ENCODE results near the gene SMG5. TPM values are rescaled to one million over a fixed set of nuclear protein-coding genes. Genes with fewer than 3 reads are reported as not detected.

Gene SMG5
- total RNA-seq, 1 experiment from 2014 or later, result 63.3 TPM

DNA sequence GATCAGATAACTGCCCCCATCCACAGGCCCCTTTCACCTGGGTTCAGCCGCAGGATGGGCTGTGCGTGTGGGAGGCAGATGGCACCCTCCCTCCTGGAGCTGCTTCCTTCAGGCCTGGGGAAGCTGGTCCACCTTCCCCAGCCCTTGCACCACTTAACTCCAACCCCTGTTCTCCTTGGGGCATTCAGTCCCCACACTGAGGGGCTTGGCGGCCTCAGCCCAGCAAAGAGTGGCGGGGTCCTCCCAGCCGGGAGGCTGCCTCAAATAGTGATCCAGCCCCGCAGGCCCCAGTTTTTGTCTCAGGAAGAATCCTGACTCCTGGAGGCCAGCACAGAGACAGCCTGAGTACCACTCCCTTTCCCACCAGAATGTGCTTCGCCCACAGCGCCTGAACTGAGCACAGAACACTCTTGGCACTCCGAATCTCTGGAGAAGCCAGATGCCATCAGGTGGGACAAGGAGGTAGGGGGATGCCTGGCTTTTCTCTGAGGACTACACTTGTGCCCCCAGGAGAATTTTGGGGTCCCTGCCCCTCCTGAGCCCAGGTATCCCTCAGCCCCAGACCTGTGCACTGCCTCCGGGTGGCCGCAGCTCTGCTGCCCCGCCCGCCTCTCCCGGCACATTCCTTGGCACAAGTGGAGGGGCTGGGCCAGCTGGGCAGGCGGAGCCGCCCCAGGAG, 35.7 kb downstream of the SMG5 start:
- no peaks in the 10 kb centered on the region for H3K9me2 ChIP-seq (ENCODE audit: insufficient read depth)
- H3K36me3 ChIP-seq (ENCODE audit: low read depth), result peaks cover 8% of the 10 kb centered on the region; the same call in 1 of the 2 replicates
- H3K4me3 ChIP-seq, result no peak overlapping the region
- peaks cover 21% of the 10 kb centered on the region; the same call in 1 of the 2 replicates for H3F3A ChIP-seq (ENCODE audit: insufficient read depth, low read depth)
- H4K20me1 ChIP-seq (ENCODE audit: insufficient read depth), result no peaks in the 10 kb centered on the region; the same call in 1 of the 2 replicates
- no peak overlapping the region for H3K4me2 ChIP-seq
- DNase-seq, result no peak
- BruUV-seq (replicated peaks), result no TSS peak
- no peak overlapping the region for H2AFZ ChIP-seq
- H3K27ac ChIP-seq, result no peak overlapping the region
- no peak for TF ChIP-seq EZH2 (IDR thresholded peaks at IDR 0.05; ENCODE audit: low read depth)
- TF ChIP-seq, protein P1, sequence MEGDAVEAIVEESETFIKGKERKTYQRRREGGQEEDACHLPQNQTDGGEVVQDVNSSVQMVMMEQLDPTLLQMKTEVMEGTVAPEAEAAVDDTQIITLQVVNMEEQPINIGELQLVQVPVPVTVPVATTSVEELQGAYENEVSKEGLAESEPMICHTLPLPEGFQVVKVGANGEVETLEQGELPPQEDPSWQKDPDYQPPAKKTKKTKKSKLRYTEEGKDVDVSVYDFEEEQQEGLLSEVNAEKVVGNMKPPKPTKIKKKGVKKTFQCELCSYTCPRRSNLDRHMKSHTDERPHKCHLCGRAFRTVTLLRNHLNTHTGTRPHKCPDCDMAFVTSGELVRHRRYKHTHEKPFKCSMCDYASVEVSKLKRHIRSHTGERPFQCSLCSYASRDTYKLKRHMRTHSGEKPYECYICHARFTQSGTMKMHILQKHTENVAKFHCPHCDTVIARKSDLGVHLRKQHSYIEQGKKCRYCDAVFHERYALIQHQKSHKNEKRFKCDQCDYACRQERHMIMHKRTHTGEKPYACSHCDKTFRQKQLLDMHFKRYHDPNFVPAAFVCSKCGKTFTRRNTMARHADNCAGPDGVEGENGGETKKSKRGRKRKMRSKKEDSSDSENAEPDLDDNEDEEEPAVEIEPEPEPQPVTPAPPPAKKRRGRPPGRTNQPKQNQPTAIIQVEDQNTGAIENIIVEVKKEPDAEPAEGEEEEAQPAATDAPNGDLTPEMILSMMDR (conservative IDR thresholded peaks at IDR 0.05), result no peak
- H3K27me3 ChIP-seq (ENCODE audit: insufficient read depth, low read depth), result no peaks in the 10 kb centered on the region
- H3K79me2 ChIP-seq (ENCODE audit: low read depth), result no peaks in the 10 kb centered on the region
- ChIA-PET POLR2A (ENCODE audit: unreplicated experiment) (interaction anchor here (0.6 kb wide), 1 partner anchor 53 kb away, joined by 3 read pairs; no protein-coding TSS in a partner anchor), CTCF (no interaction called here)
- H3K4me1 ChIP-seq (replicated peaks; ENCODE audit: insufficient read depth), result no peaks in the 10 kb centered on the region
- no peaks in the 10 kb centered on the region for H3K9me3 ChIP-seq (ENCODE audit: insufficient read depth, low read depth)
- intact Hi-C loops (cut with micrococcal nuclease; ENCODE audit: unreplicated experiment), result no loop called here

DNA sequence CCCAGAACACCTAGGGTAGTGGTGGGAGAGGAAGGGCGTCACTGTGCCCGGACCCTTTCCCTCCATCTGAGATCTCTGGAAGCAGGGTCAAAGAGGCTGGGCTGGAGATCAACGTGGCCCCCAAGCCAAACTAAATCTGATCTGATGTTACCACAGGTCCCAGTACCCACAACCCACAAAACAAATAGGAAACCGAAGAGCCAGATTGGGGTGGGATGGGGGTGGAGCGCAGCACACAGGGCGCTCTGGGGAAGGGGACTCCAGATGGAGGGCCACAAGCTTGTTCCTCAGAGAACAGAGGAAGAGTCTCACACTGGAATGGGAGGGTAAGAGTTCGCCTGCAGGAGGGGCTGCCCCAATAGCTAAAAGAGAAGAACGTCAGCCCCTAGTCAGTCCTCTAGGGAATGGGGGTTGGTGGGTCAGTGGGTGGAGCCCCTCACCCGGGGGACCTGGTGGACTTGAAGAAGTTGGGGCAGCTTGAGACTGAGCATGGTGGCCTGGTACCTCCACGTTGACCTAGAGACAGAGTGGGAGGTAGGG, 36.3 kb downstream of the SMG5 start:
- Histone ChIP-seq H4K20me1 (ENCODE audit: insufficient read depth) (no peaks in the 10 kb centered on the region; the same call in 1 of the 2 replicates), H3K36me3 (ENCODE audit: low read depth) (peaks cover 6% of the 10 kb centered on the region; the same call in 1 of the 2 replicates), H3K79me2 (ENCODE audit: low read depth) (no peaks in the 10 kb centered on the region), H3K4me1 (replicated peaks; ENCODE audit: insufficient read depth) (no peaks in the 10 kb centered on the region), H3K27ac (no peak overlapping the region), H3K9me3 (ENCODE audit: insufficient read depth, low read depth) (no peaks in the 10 kb centered on the region), H3K4me2 (no peak overlapping the region), H3F3A (ENCODE audit: insufficient read depth, low read depth) (peaks cover 21% of the 10 kb centered on the region; the same call in 1 of the 2 replicates), H3K4me3 (no peak overlapping the region), H3K9me2 (ENCODE audit: insufficient read depth) (no peaks in the 10 kb centered on the region), H2AFZ (no peak overlapping the region), H3K27me3 (ENCODE audit: insufficient read depth, low read depth) (no peaks in the 10 kb centered on the region)
- intact Hi-C loops (cut with micrococcal nuclease; ENCODE audit: unreplicated experiment), result no loop called here
- no peak for TF ChIP-seq EZH2 (IDR thresholded peaks at IDR 0.05; ENCODE audit: low read depth)
- TF ChIP-seq, protein P1 (conservative IDR thresholded peaks at IDR 0.05), result no peak
- no TSS peak for BruUV-seq (replicated peaks)
- CTCF ChIA-PET, result no interaction called here
- DNase-seq, result no peak
- POLR2A ChIA-PET (ENCODE audit: unreplicated experiment), result no interaction called here

DNA sequence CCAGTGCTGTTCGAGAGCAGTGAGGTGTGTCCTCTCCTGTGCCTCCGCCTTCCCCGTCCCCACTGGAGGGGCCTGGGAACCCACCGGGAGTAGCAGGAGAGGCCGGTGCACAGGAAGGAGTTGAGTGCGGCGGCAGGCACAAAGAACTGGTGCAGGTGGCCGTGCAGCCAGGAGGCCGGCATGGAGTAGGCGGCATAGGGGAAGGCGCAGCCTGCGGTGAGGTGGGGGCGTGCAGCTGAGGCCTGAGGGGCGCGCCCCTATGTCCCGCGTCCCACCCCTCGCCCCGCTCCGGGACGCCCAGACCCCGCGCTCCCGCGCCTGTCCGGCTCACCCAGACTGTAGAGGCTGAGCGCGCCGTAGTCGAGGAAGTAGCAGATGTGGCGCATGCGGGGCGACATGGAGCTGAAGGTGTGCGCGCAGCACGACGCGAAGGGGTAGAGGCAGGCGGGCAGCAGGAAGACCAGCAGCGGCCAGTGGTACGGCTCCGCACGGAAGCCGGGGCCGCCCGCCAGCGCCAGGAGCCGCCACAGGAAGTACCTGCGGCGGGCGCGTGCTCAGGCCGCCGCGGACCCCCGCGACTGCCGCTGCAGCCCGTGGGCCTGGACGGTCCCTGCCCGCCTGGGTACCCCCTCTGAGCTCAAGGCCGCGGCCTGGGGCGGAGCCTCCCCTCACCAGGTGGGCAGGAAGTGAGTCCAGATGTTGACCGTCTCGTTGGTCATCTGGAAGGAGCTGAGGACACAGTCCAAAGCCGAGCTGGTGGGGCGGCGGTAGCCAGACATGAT, 37.0 kb downstream of the SMG5 start:
- Histone ChIP-seq H2AFZ (no peak overlapping the region), H3K79me2 (ENCODE audit: low read depth) (no peaks in the 10 kb centered on the region), H3K4me3 (no peak overlapping the region), H3K27ac (no peak overlapping the region), H3K27me3 (ENCODE audit: insufficient read depth, low read depth) (no peaks in the 10 kb centered on the region), H3F3A (ENCODE audit: insufficient read depth, low read depth) (peaks cover 21% of the 10 kb centered on the region; the same call in 1 of the 2 replicates), H3K4me2 (no peak overlapping the region), H3K9me3 (ENCODE audit: insufficient read depth, low read depth) (no peaks in the 10 kb centered on the region), H4K20me1 (ENCODE audit: insufficient read depth) (no peaks in the 10 kb centered on the region; the same call in 1 of the 2 replicates), H3K4me1 (replicated peaks; ENCODE audit: insufficient read depth) (no peaks in the 10 kb centered on the region), H3K36me3 (ENCODE audit: low read depth) (0 out of 2 replicates have a peak, but pooled peaks cover 4% of the 10 kb centered on the region), H3K9me2 (ENCODE audit: insufficient read depth) (no peaks in the 10 kb centered on the region)
- intact Hi-C loops (cut with micrococcal nuclease; ENCODE audit: unreplicated experiment), result no loop called here
- CTCF ChIA-PET, result no interaction called here
- POLR2A ChIA-PET (ENCODE audit: unreplicated experiment), result no interaction called here
- TF ChIP-seq EZH2 (IDR thresholded peaks at IDR 0.05; ENCODE audit: low read depth), result no peak
- TF ChIP-seq, protein P1 (conservative IDR thresholded peaks at IDR 0.05), result no peak
- no peak for DNase-seq
- no TSS peak for BruUV-seq (replicated peaks)
